ENCODE results near the gene IBTK. TPM values are rescaled to one million over a fixed set of nuclear protein-coding genes. Genes with fewer than 3 reads are reported as not detected.

Gene IBTK
- total and polyA plus RNA-seq, 2 of the 4 experiments (the other 2 are of a cell fraction), result 9.7 to 45.0 TPM

GRCh38 chr6:82220167-82220566 lies 27.4 kb downstream of the IBTK start:
- Histone ChIP-seq H3K14ac (replicated peaks; ENCODE audit: low read depth, low read length) (no peak overlapping the region), H3K18ac (ENCODE audit: low read depth, low read length) (no peak overlapping the region), H4K20me1 (ENCODE audit: insufficient read depth, low read length) (no peaks in the 10 kb centered on the region), H4K5ac (ENCODE audit: low read depth, low read length) (no peak overlapping the region), H3K9me3 (ENCODE audit: control insufficient read depth, insufficient read depth, low read length) (no peaks in the 10 kb centered on the region), H2AFZ (replicated peaks; ENCODE audit: low read length, poor library complexity) (no peak overlapping the region), H3K4me2 (ENCODE audit: low read depth, low read length) (no peak overlapping the region), H3K4me3 (ENCODE audit: insufficient read depth, low read depth, low read length) (no peak overlapping the region), H3K4me1 (ENCODE audit: control insufficient read depth, insufficient read depth, low read length) (no peaks in the 10 kb centered on the region), H3K9ac (ENCODE audit: low read depth, low read length) (no peak overlapping the region), H2BK5ac (ENCODE audit: low read depth, low read length, poor library complexity, severe bottlenecking) (no peak overlapping the region), H2BK120ac (ENCODE audit: low read depth, low read length) (no peak overlapping the region), H3K4ac (ENCODE audit: low read depth, low read length) (no peak overlapping the region), H3K56ac (ENCODE audit: extremely low read depth, insufficient read depth, low read length) (no peak overlapping the region), H2BK20ac (ENCODE audit: low read depth, low read length) (no peak overlapping the region), H2BK15ac (ENCODE audit: low read depth, low read length) (no peak overlapping the region), H4K91ac (ENCODE audit: insufficient read depth, low read depth, low read length) (no peak overlapping the region), H3K36me3 (ENCODE audit: control insufficient read depth, insufficient read depth, low read length) (peaks cover 33% of the 10 kb centered on the region), H2AK9ac (replicated peaks; ENCODE audit: low read depth, low read length, poor library complexity) (no peak overlapping the region), H3K79me1 (ENCODE audit: low read depth in 1 of 2, low read length in 2 of 2) (peaks cover 3 to 6% of the 10 kb centered on the region in 2 experiments; a peak in 1 of 4 replicates), H4K8ac (ENCODE audit: low read depth in 2 of 2, low read length in 2 of 2) (no peak overlapping the region), H3K9me1 (ENCODE audit: insufficient read depth, low read length) (no peaks in the 10 kb centered on the region), H3K27me3 (ENCODE audit: control insufficient read depth, insufficient read depth, low read length) (no peaks in the 10 kb centered on the region), H2AK5ac (ENCODE audit: low read depth, low read length) (no peak overlapping the region), H3K23ac (ENCODE audit: low read depth, low read length) (no peak overlapping the region), H3K27ac (ENCODE audit: insufficient read depth, low read length) (no peak overlapping the region)
- no TSS peak for BruUV-seq (replicated peaks)
- DNase-seq, result no peak
- in situ Hi-C loops (cut with MboI; ENCODE audit: low sequenced_read_pairs) (no loop called here), intact Hi-C loops (cut with micrococcal nuclease) (loop anchor here (5.0 kb wide), 1 partner anchor 33 kb away; no protein-coding TSS in a partner anchor), dilution Hi-C loops (cut with HindIII; ENCODE audit: low sequenced_read_pairs, unreplicated experiment) (no loop called here)
- ChIA-PET POLR2A (ENCODE audit: unreplicated experiment) (no interaction called here), CTCF (no interaction called here)
- peak; percentile 71 for TF ChIP-seq CEBPB (IDR thresholded peaks at IDR 0.05; ENCODE audit: low read depth, low read length)
- TF ChIP-seq FOS (IDR thresholded peaks at IDR 0.05; ENCODE audit: low read depth, low read length), result no peak
- ATAC-seq (ENCODE audit: low read depth), result no peak
- WGBS, 2 experiments (ENCODE audit: extremely low coverage in 2 of 2, insufficient read length in 1 of 2), result no CpG with 5 or more reads among the region's 2 CpGs

Measured in IMR-90 (cell line).